ENCODE data around the gene TGFB2.

GRCh38 chr1:218433744-218434143, 88.6 kb downstream of the TGFB2 start:
- TF ChIP-seq CTCF (IDR thresholded peaks at IDR 0.05) (no peak), EP300 (IDR thresholded peaks at IDR 0.05) (peak in 1 of 4 donors; percentile 26), POLR2A (IDR thresholded peaks at IDR 0.05) (no peak), POLR2AphosphoS5 (IDR thresholded peaks at IDR 0.05) (peak in 3 of 4 donors; percentile 33 to 70 (median 63))

Data from sigmoid colon (tissue), 4 donors.